Gastroesophageal sphincter (tissue), 4 donors: Measurements from ENCODE around the gene UBE2C. TPM values are rescaled to one million over a fixed set of nuclear protein-coding genes. Genes with fewer than 3 reads are reported as not detected.

Source experiments
- ATAC-seq: fragments of 150-250 bp; one replicate; pipeline ENCODE4 v1.9.1; 2016; ENCODE audit warnings: mild to moderate bottlenecking, moderate library complexity
- H3K27ac ChIP-seq, 4 donors: fragments of 200-600 bp; sonication (generic) in 3 of 4; 1 replicate in 3 of 4; 2 replicates in 1 of 4; pipeline ENCODE4 v1.5.1; 2016 to 2019
- H3K27me3 ChIP-seq: fragments of 200-600 bp; sonication (generic); one replicate; pipeline ENCODE4 v1.5.1; 2019
- H3K36me3 ChIP-seq, 2 donors: fragments of 200-600 bp; sonication (generic); one replicate each; pipeline ENCODE4 v1.5.1; 2019; ENCODE audit warnings: control low read depth in 1 of 2
- H3K4me1 ChIP-seq, 3 donors: fragments of 200-600 bp; sonication (generic); 1 replicate in 2 of 3; 2 replicates in 1 of 3; pipeline ENCODE4 v1.5.1; 2016 to 2019; ENCODE audit warnings: control low read depth in 2 of 3
- H3K4me3 ChIP-seq, 2 donors: fragments of 200-600 bp; sonication (generic); one replicate each; pipeline ENCODE4 v1.5.1; 2019; ENCODE audit warnings: mild to moderate bottlenecking in 1 of 2, moderate library complexity in 1 of 2
- H3K9me3 ChIP-seq, 3 donors: fragments of 200-600 bp; sonication (generic); one replicate each; pipeline ENCODE4 v1.5.1; 2017 to 2019; ENCODE audit warnings: control low read depth in 2 of 3
- CTCF ChIP-seq, 4 experiments: fragments of 200-600 bp in 2 of 4; fragments of 450-650 bp in 2 of 4; sonication (generic) in 1 of 4; IDR thresholded peaks; one replicate each; pipeline ENCODE4 v1.5.1; 2017 to 2019; ENCODE audit warnings: antibody characterized with exemption in 4 of 4, mild to moderate bottlenecking in 2 of 4, moderate library complexity in 2 of 4
- EP300 ChIP-seq: sonication (generic); formaldehyde crosslinking; IDR thresholded peaks from one replicate; pipeline ENCODE4 v1.6.1; 2017; ENCODE audit warnings: antibody characterized with exemption, mild to moderate bottlenecking
- POLR2A ChIP-seq, 2 donors: fragments of 450-650 bp; IDR thresholded peaks; one replicate each; pipeline ENCODE4 v1.6.1; 2017; ENCODE audit warnings: antibody characterized with exemption in 2 of 2, mild to moderate bottlenecking in 2 of 2, moderate library complexity in 1 of 2
- POLR2AphosphoS5 ChIP-seq: sonication (generic); formaldehyde crosslinking; IDR thresholded peaks from one replicate; pipeline ENCODE4 v1.6.1; 2017; ENCODE audit warnings: antibody characterized with exemption
- WGBS, 2 donors: methylation state at CpG; one replicate each; pipeline ENCODE4 v1.1.5; 2018; ENCODE audit warnings: low coverage in 1 of 2; 5-methylcytosine and 5-hydroxymethylcytosine counted together
- total RNA-seq, 4 donors: library from RNA; depleted of rRNA; stranded (reverse); fragments of >200 nt; gene quantifications; one replicate each; pipeline ENCODE4 v1.1.0, GENCODE V29; 2016

The UBE2C gene
- total RNA-seq, 4 donors from 2014 or later, result 0.72 TPM; not detected in 3

GRCh38 chr20:45779011-45779915 is 33.2 kb upstream of the UBE2C start:
- peak; percentile 97 for ATAC-seq
- H3K36me3 ChIP-seq, result no peaks in the 10 kb centered on the region
- 17 to 28% methylated on average over 6 to 7 of the region's 8 CpGs for WGBS, 2 donors
- no peak overlapping the region for H3K4me3 ChIP-seq
- peak overlapping the region; percentile 86 to 96 (median 92) for H3K27ac ChIP-seq
- no peaks in the 10 kb centered on the region for H3K9me3 ChIP-seq
- TF ChIP-seq POLR2AphosphoS5, result peak; percentile 98
- no peak for TF ChIP-seq POLR2A (IDR thresholded peaks at IDR 0.05)
- no peaks in the 10 kb centered on the region for H3K27me3 ChIP-seq
- H3K4me1 ChIP-seq, result peaks cover 18 to 66% (median 29%) of the 10 kb centered on the region in 3 donors

- no peak overlapping the region for H3K4me3 ChIP-seq
- TF ChIP-seq CTCF (IDR thresholded peaks at IDR 0.05) (no peak), POLR2A (IDR thresholded peaks at IDR 0.05) (no peak), EP300 (no peak), POLR2AphosphoS5 (no peak)
- no peak for ATAC-seq
- no peaks in the 10 kb centered on the region for H3K36me3 ChIP-seq
- peak overlapping the region; percentile 86 to 96 (median 92) for H3K27ac ChIP-seq
- peaks cover 18 to 66% (median 29%) of the 10 kb centered on the region in 3 donors for H3K4me1 ChIP-seq
- no peaks in the 10 kb centered on the region for H3K9me3 ChIP-seq
- H3K27me3 ChIP-seq, result no peaks in the 10 kb centered on the region
- WGBS, 2 donors, result 76 to 90% methylated on average over 2 to 3 of the region's 4 CpGs
Observed at GRCh38 chr20:45780159-45780558, 32.3 kb upstream of the UBE2C start.

GRCh38 chr20:45781391-45781931 is 31.0 kb upstream of the UBE2C start:
- Histone ChIP-seq H3K4me3 (no peak overlapping the region), H3K27ac (peak overlapping the region; percentile 86 to 96 (median 92)), H3K36me3 (no peaks in the 10 kb centered on the region), H3K9me3 (no peaks in the 10 kb centered on the region), H3K4me1 (peaks cover 18 to 66% (median 29%) of the 10 kb centered on the region in 3 donors), H3K27me3 (no peaks in the 10 kb centered on the region)
- TF ChIP-seq CTCF (IDR thresholded peaks at IDR 0.05), result no peak
- TF ChIP-seq POLR2AphosphoS5, result peak; percentile 92
- no peak for ATAC-seq
- 33 to 40% methylated on average over 3 to 4 of the region's 4 CpGs for WGBS, 2 donors

GRCh38 chr20:45782890-45783289 is 29.6 kb upstream of the UBE2C start:
- ATAC-seq, result no peak
- peak overlapping the region in 1 of 4 donors; percentile 96 for H3K27ac ChIP-seq
- no peaks in the 10 kb centered on the region for H3K36me3 ChIP-seq
- no peaks in the 10 kb centered on the region for H3K27me3 ChIP-seq
- no peak overlapping the region for H3K4me3 ChIP-seq
- peaks cover 18 to 60% (median 27%) of the 10 kb centered on the region in 3 donors for H3K4me1 ChIP-seq
- no peak for TF ChIP-seq POLR2AphosphoS5
- no peak for TF ChIP-seq CTCF (IDR thresholded peaks at IDR 0.05)
- TF ChIP-seq EP300, result no peak
- no peak for TF ChIP-seq POLR2A (IDR thresholded peaks at IDR 0.05)
- WGBS, 2 donors, result 66 to 95% methylated on average over 3 of the region's 4 CpGs
- H3K9me3 ChIP-seq, result no peaks in the 10 kb centered on the region

GRCh38 chr20:45783656-45784294 is 28.7 kb upstream of the UBE2C start:
- Histone ChIP-seq H3K27me3 (no peaks in the 10 kb centered on the region), H3K9me3 (no peaks in the 10 kb centered on the region), H3K36me3 (no peaks in the 10 kb centered on the region), H3K27ac (peak overlapping the region in 3 of 4 donors; percentile 54 to 70 (median 62)), H3K4me3 (no peak overlapping the region), H3K4me1 (peaks cover 12 to 51% (median 20%) of the 10 kb centered on the region in 3 donors)
- TF ChIP-seq POLR2AphosphoS5 (no peak), POLR2A (IDR thresholded peaks at IDR 0.05) (no peak), CTCF (IDR thresholded peaks at IDR 0.05) (no peak), EP300 (no peak)
- WGBS, 2 donors, result 80 to 83% methylated on average over 1 to 2 of the region's 6 CpGs
- ATAC-seq, result no peak
